Neuronal stem cell (in vitro differentiated cells): ENCODE data around the gene ZNF816. TPM values are rescaled to one million over a fixed set of nuclear protein-coding genes. Genes with fewer than 3 reads are reported as not detected.
A peak's percentile ranks its signal among the peaks of the same experiment; 100 is the strongest.

Experiments
- DNase-seq: peaks from one replicate; pipeline ENCODE4 v3.0.0-alpha.2; 2013; ENCODE audit warnings: low spot score
- H2AFZ ChIP-seq: one replicate; pipeline ENCODE4 v1.6.1; 2013; ENCODE audit warnings: mild to moderate bottlenecking, low read length, inconsistent platforms
- H2AK5ac ChIP-seq: 2 replicates; pipeline ENCODE4 v1.6.1; 2013; ENCODE audit warnings: low read depth, mild to moderate bottlenecking, inconsistent platforms, low read length, moderate library complexity, mixed read lengths
- H2BK120ac ChIP-seq: 2 replicates; pipeline ENCODE4 v1.6.1; 2013; ENCODE audit warnings: low read depth, mild to moderate bottlenecking, inconsistent platforms, low read length, moderate library complexity, mixed read lengths
- H2BK12ac ChIP-seq: one replicate; pipeline ENCODE4 v1.6.1; 2013; ENCODE audit warnings: low read length, inconsistent platforms
- H2BK15ac ChIP-seq: 2 replicates; pipeline ENCODE4 v1.6.1; 2013; ENCODE audit warnings: mild to moderate bottlenecking, low read length, inconsistent platforms, mixed read lengths
- H2BK5ac ChIP-seq: one replicate; pipeline ENCODE4 v1.6.1; 2013; ENCODE audit warnings: inconsistent platforms, mild to moderate bottlenecking, low read length, moderate library complexity
- H3K14ac ChIP-seq: one replicate; pipeline ENCODE4 v1.6.1; 2013; ENCODE audit warnings: low read length, inconsistent platforms
- H3K18ac ChIP-seq: 2 replicates; pipeline ENCODE4 v1.6.1; 2013; ENCODE audit warnings: low read length, inconsistent platforms
- H3K23ac ChIP-seq: 2 replicates; pipeline ENCODE4 v1.6.1; 2013; ENCODE audit warnings: low read depth, mild to moderate bottlenecking, mixed read lengths, low read length, inconsistent platforms; ENCODE audit not compliant: poor library complexity
- H3K27ac ChIP-seq: replicated peaks from 3 replicates; pipeline ENCODE4 v1.5.1; 2013; ENCODE audit warnings: low read length, inconsistent platforms
- H3K27me3 ChIP-seq, 3 experiments: 2 replicates each; pipeline ENCODE4 v1.6.1; 2013; ENCODE audit warnings: low read length in 3 of 3, mild to moderate bottlenecking in 2 of 3, inconsistent platforms in 1 of 3, low read depth in 1 of 3, mixed read lengths in 1 of 3, moderate library complexity in 1 of 3; ENCODE audit not compliant: control insufficient read depth in 3 of 3, insufficient read depth in 3 of 3
- H3K36me3 ChIP-seq, 2 donors: replicated peaks in 1 of 2; 2 replicates each; pipeline ENCODE4 v1.6.1; 2013; ENCODE audit warnings: low read length in 2 of 2; ENCODE audit not compliant: control insufficient read depth in 2 of 2, insufficient read depth in 2 of 2
- H3K4ac ChIP-seq: 2 replicates; pipeline ENCODE4 v1.6.1; 2013; ENCODE audit warnings: inconsistent platforms, mild to moderate bottlenecking, low read length, moderate library complexity
- H3K4me1 ChIP-seq, 2 donors: 1 replicate in 1 of 2; 2 replicates in 1 of 2; pipeline ENCODE4 v1.6.1; 2013; ENCODE audit warnings: low read length in 2 of 2, low read depth in 1 of 2; ENCODE audit not compliant: control insufficient read depth in 2 of 2, insufficient read depth in 1 of 2
- H3K4me2 ChIP-seq: one replicate; pipeline ENCODE4 v1.6.1; 2013; ENCODE audit warnings: mild to moderate bottlenecking, low read length, inconsistent platforms; ENCODE audit not compliant: insufficient read depth, poor library complexity, severe bottlenecking
- H3K4me3 ChIP-seq, 2 donors: 2 replicates each; pipeline ENCODE4 v1.5.1; 2013; ENCODE audit warnings: low read length in 2 of 2, mild to moderate bottlenecking in 2 of 2, inconsistent platforms in 1 of 2, moderate library complexity in 1 of 2
- H3K79me1 ChIP-seq: one replicate; pipeline ENCODE4 v1.6.1; 2013; ENCODE audit warnings: low read depth, mild to moderate bottlenecking, inconsistent platforms, low read length, moderate library complexity
- H3K9ac ChIP-seq: one replicate; pipeline ENCODE4 v1.6.1; 2013; ENCODE audit warnings: mild to moderate bottlenecking, low read depth, low read length, inconsistent platforms; ENCODE audit not compliant: poor library complexity
- H3K9me3 ChIP-seq, 2 donors: replicated peaks in 1 of 2; 2 replicates each; pipeline versions ENCODE3 to v1.6.1; 2013; ENCODE audit warnings: low read length in 2 of 2, mild to moderate bottlenecking in 2 of 2, inconsistent platforms in 1 of 2, low read depth in 1 of 2, mixed read lengths in 1 of 2, moderate library complexity in 1 of 2; ENCODE audit not compliant: control insufficient read depth in 2 of 2, insufficient read depth in 1 of 2
- H4K8ac ChIP-seq: one replicate; pipeline ENCODE4 v1.6.1; 2013; ENCODE audit warnings: low read depth, mild to moderate bottlenecking, inconsistent platforms, low read length, moderate library complexity
- H4K91ac ChIP-seq: one replicate; pipeline ENCODE4 v1.6.1; 2013; ENCODE audit warnings: low read length, low read depth, mild to moderate bottlenecking, inconsistent platforms; ENCODE audit not compliant: poor library complexity
- WGBS, 2 donors: extraction: QIAGEN DNeasy Blood & Tissue Kit; methylation state at CpG; one replicate each; pipeline ENCODE4 v1.1.7; 2013; ENCODE audit warnings: missing lambda C conversion rate in 2 of 2, mixed read lengths in 1 of 2; ENCODE audit not compliant: insufficient read length in 2 of 2, insufficient replicate concordance in 1 of 2; ENCODE audit errors: extremely low coverage in 2 of 2; 5-methylcytosine and 5-hydroxymethylcytosine counted together
- polyA plus RNA-seq, 2 experiments: library from polyadenylated mRNA; stranded (reverse); fragments of 200-250 nt; gene quantifications; one replicate each; pipeline ENCODE4 v1.2.3, GENCODE V29; 2013

ZNF816 gene
- 9.4 TPM for polyA plus RNA-seq (2013, experiment 1 of 2)
- 9.5 TPM for polyA plus RNA-seq (2013, experiment 2 of 2)

DNA sequence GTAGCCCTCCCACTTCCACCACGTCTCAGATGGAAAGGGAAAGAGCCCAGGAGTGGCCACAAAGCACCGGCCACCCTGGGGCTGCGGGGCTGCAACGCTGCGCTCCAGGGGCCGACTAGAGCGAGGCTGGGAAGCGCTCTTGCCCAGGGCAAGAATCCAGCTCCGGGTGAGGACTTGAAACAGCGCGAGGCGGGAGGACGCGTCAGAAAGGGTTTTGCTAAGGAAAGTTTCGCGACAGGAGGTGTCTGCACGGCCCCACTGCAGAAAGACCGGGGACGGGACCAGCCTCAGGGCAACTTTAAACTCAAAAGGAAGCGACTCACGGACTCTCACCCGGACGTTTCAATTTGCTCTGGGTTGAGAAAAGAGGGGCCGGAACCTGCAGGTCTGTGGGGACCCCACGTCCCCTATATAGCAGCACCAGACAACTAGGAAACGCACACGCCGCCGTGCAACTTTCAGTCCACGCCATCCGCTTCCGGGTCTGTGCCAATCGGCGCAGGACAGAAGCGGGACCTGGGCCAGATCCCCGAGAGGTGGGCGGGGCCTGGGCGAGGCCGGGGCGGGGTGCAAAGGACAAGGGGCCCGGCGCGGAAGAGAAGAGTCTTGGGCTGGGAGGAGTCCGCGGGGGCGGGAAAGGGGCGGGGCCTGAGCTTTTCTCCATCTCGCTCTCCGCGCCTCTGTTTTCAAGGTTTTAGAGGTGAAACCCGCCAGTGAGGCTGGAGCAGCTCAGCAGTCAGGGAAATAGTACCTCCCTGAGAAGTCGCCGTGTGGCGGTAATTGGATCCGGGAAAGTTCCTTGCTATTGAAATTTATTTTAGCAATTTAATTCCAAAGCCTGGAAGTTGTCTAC, at the start of gene ZNF816:
ZNF816 (minus strand) TSS at position 488 of the 853 bp plus-strand sequence. CDS start 6,792 bp downstream, outside the sequence.
- Histone ChIP-seq H2BK120ac (no peak within 1 kb of the TSS), H3K27me3 (no peaks in the 10 kb centered on the region), H3K4me1 (peaks cover 0 to 4% of the 10 kb centered on the region in 2 donors), H3K79me1 (peaks cover 6% of the 10 kb centered on the region), H2BK12ac (no peak within 1 kb of the TSS), H3K27ac (peak within 1 kb of the TSS; percentile 80), H2BK15ac (no peak within 1 kb of the TSS), H4K91ac (no peak within 1 kb of the TSS), H3K4ac (no peak within 1 kb of the TSS), H3K14ac (peak within 1 kb of the TSS; percentile 84), H2AK5ac (no peak within 1 kb of the TSS), H3K4me3 (peak within 1 kb of the TSS; percentile 78 to 89), H3K9ac (peak within 1 kb of the TSS; percentile 89), H3K18ac (peak within 1 kb of the TSS; percentile 97), H4K8ac (no peak within 1 kb of the TSS), H3K9me3 (peaks cover 14 to 57% of the 10 kb centered on the region in 2 donors), H3K36me3 (peaks cover 11 to 37% of the 10 kb centered on the region in 2 donors), H3K23ac (peak within 1 kb of the TSS; percentile 83), H3K4me2 (peak within 1 kb of the TSS; percentile 94), H2BK5ac (peak within 1 kb of the TSS; percentile 54), H2AFZ (peak within 1 kb of the TSS; percentile 99)
- DNase-seq: peak; percentile 95
- no CpG with 5 or more reads among the region's 55 CpGs for WGBS, 2 donors

DNA sequence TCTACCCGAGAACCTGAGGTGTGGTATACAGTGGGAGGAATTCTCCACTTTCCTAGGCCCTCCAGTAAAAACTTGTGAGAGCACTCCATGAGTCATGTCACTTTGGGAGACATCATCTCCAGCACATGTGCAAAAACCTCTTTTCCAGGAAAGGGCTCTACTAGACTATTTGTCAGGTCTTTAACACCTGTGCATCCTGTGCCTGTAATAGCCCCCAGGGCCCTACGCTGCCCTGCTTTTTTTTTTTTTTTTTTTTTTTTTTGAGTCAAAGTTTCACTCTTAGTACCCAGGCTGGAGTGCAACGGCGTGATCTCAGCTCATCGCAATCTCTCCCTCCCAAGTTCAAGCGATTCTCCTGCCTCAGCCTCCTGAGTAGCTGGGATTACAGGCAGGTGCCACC, 49.3 kb upstream of the ZNF816 start:
- H3K27me3 ChIP-seq: no peaks in the 10 kb centered on the region
- no peak overlapping the region for H3K9ac ChIP-seq
- DNase-seq: no peak
- H3K14ac ChIP-seq: no peak overlapping the region
- no CpG with 5 or more reads among the region's 6 CpGs for WGBS, 2 donors
- no peaks in the 10 kb centered on the region for H3K4me1 ChIP-seq
- no peak overlapping the region for H3K4ac ChIP-seq
- no peak overlapping the region for H3K23ac ChIP-seq
- H2BK12ac ChIP-seq: no peak overlapping the region
- no peak overlapping the region for H3K18ac ChIP-seq
- H3K36me3 ChIP-seq: no peaks in the 10 kb centered on the region
- H2BK5ac ChIP-seq: no peak overlapping the region
- no peaks in the 10 kb centered on the region for H3K79me1 ChIP-seq
- H2BK120ac ChIP-seq: no peak overlapping the region
- H3K27ac ChIP-seq: no peak overlapping the region
- H2BK15ac ChIP-seq: no peak overlapping the region
- H3K4me3 ChIP-seq: no peak overlapping the region
- no peak overlapping the region for H2AK5ac ChIP-seq
- H3K4me2 ChIP-seq: no peak overlapping the region
- H3K9me3 ChIP-seq: peaks cover 2 to 39% of the 10 kb centered on the region in 2 donors
- H4K91ac ChIP-seq: no peak overlapping the region
- no peak overlapping the region for H2AFZ ChIP-seq
- H4K8ac ChIP-seq: no peak overlapping the region

DNA sequence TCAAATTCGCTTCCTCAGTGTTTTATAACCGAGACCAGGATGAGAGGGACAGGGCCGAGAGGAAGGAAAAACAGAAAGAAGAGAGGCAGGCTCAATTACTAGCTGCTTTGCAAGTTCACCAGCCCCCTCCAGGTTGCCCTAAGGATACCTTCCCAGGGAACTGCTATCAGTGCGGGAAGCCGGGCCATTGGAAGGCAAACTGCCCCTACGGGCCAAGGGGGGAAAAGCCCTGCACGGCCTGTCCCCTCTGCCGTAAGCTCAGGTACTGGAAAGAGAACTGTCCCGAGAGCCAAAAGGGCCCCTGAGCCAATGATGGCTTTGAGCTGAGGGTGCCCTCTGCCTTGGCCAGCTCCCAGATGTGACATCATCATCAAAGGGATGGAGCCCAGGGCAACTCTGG, 47.8 kb upstream of the ZNF816 start:
- no peak overlapping the region for H3K14ac ChIP-seq
- WGBS, 2 donors: no CpG with 5 or more reads among the region's 9 CpGs

DNA sequence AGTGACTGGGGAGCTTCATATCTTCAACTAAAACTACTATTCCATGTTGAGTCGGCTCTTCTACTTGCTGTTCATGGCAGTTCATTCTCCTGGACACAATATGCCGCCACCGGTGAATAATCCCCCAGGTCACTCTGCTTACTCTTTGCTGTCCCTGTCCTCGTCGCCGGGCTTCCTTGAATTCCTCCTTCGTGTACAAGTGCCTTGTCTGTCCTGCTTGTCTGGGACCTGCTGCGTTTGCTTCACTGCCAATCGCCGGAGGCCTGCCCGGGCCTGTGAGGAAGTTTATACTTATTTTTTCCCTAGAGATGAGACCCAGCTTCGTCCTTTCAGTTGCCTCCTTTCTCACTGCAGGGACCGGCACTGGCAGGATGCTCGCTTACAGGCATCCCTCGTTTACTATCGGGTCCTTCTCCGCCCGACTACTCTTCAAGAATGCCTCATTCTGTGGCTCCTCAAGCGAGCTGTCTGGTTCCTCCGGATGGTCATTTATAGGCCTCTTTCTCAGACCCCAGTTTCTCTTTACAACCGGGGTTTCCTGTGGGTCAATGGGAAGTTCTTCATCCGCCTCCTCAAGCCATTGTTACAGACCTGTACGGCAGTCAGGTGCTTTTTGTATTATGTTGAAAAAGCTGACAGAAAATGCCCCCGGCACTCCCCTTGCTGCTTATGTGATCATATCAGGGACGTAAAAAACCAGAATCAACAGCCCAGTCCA, 45.5 kb upstream of the ZNF816 start:
- no peak for DNase-seq
- H2AFZ ChIP-seq: no peak overlapping the region
- no peaks in the 10 kb centered on the region for H3K4me1 ChIP-seq
- H3K4ac ChIP-seq: no peak overlapping the region
- H3K79me1 ChIP-seq: no peaks in the 10 kb centered on the region
- no peak overlapping the region for H2BK120ac ChIP-seq
- no peak overlapping the region for H2BK5ac ChIP-seq
- no peak overlapping the region for H3K9ac ChIP-seq
- no peak overlapping the region for H2AK5ac ChIP-seq
- no peak overlapping the region for H4K8ac ChIP-seq
- no peak overlapping the region for H3K4me2 ChIP-seq
- H3K14ac ChIP-seq: no peak overlapping the region
- no peaks in the 10 kb centered on the region for H3K27me3 ChIP-seq
- no peaks in the 10 kb centered on the region for H3K36me3 ChIP-seq
- no peak overlapping the region for H3K23ac ChIP-seq
- H2BK12ac ChIP-seq: no peak overlapping the region
- H3K27ac ChIP-seq: no peak overlapping the region
- WGBS, 2 donors: no CpG with 5 or more reads among the region's 25 CpGs
- H4K91ac ChIP-seq: no peak overlapping the region
- no peak overlapping the region for H3K4me3 ChIP-seq
- no peak overlapping the region for H2BK15ac ChIP-seq
- H3K9me3 ChIP-seq: peaks cover 2 to 43% of the 10 kb centered on the region in 2 donors
- H3K18ac ChIP-seq: no peak overlapping the region

More for the DNA sequence above, 47.8 kb upstream of the ZNF816 start:
- no peaks in the 10 kb centered on the region for H3K79me1 ChIP-seq
- no peak overlapping the region for H2AK5ac ChIP-seq
- H3K4me2 ChIP-seq: no peak overlapping the region
- no peak overlapping the region for H3K4ac ChIP-seq
- H3K27me3 ChIP-seq: no peaks in the 10 kb centered on the region
- no peaks in the 10 kb centered on the region for H3K4me1 ChIP-seq
- H3K27ac ChIP-seq: no peak overlapping the region
- no peak overlapping the region for H2BK15ac ChIP-seq
- H3K4me3 ChIP-seq: no peak overlapping the region
- no peak overlapping the region for H3K18ac ChIP-seq
- H2AFZ ChIP-seq: no peak overlapping the region
- H3K23ac ChIP-seq: no peak overlapping the region
- no peak overlapping the region for H2BK120ac ChIP-seq
- H2BK12ac ChIP-seq: no peak overlapping the region
- H4K8ac ChIP-seq: no peak overlapping the region
- no peak for DNase-seq
- peaks cover 2 to 39% of the 10 kb centered on the region in 2 donors for H3K9me3 ChIP-seq
- H3K36me3 ChIP-seq: no peaks in the 10 kb centered on the region
- H3K9ac ChIP-seq: no peak overlapping the region
- no peak overlapping the region for H4K91ac ChIP-seq
- H2BK5ac ChIP-seq: no peak overlapping the region
